ENCODE results near the gene CACNA1F. TPM values are rescaled to one million over a fixed set of nuclear protein-coding genes. Genes with fewer than 3 reads are reported as not detected.
A peak's percentile ranks its signal among the peaks of the same experiment; 100 is the strongest.

CACNA1F gene
- total and polyA plus RNA-seq, 10 of the 15 experiments (the other 5 are each of a cell fraction or from before 2014, with no cell fraction given) = 0.01 to 0.32 (median 0.05) TPM; not detected in 5

- RAD21 ChIA-PET (ENCODE audit: unreplicated experiment) = no interaction called here
These were observed 37.2 kb upstream of the CACNA1F start for GRCh38 chrX:49270249-49270921.

More at GRCh38 chrX:49270249-49270921, 37.2 kb upstream of the CACNA1F start:
- H3K36me3 ChIP-seq (ENCODE audit: control insufficient read depth in 2 of 2, insufficient read depth in 2 of 2, low read length in 1 of 2) = no peaks in the 10 kb centered on the region
- H3K4me3 ChIP-seq = peak overlapping the region; percentile 55
- ATAC-seq = no peak
- peaks cover 4% of the 10 kb centered on the region; the same call in 1 of the 2 replicates for H3K4me1 ChIP-seq (ENCODE audit: control insufficient read depth, insufficient read depth, low read length)
- peak overlapping the region; percentile 96 for H3K4me2 ChIP-seq (ENCODE audit: control insufficient read depth, insufficient read depth)
- ChIA-PET SMC1A (ENCODE audit: uncharacterized antibody, unreplicated experiment) (interaction anchor here (2.8 kb wide), 1 partner anchor 80 kb away, joined by 14 read pairs; no protein-coding TSS in a partner anchor), POLR2A (interaction anchor here (1.4 kb wide), 1 partner anchor 191 kb away, joined by 5 read pairs; the partner anchor contains the start of gene WDR45), CTCF (no interaction called here)
- DNase-seq (ENCODE audit: low read depth, low spot score) = no peak
- H3K79me2 ChIP-seq (ENCODE audit: control insufficient read depth, insufficient read depth, low read length) = peaks cover 15% of the 10 kb centered on the region
- peak overlapping the region; percentile 91 for H3K27ac ChIP-seq (ENCODE audit: control insufficient read depth, insufficient read depth)
- no TSS peak for BruUV-seq (replicated peaks)
- H4K20me1 ChIP-seq (ENCODE audit: control insufficient read depth, insufficient read depth) = no peaks in the 10 kb centered on the region
- intact Hi-C loops (cut with micrococcal nuclease; ENCODE audit: unreplicated experiment) (no loop called here), in situ Hi-C loops (cut with MboI) (no loop called here)
- no peaks in the 10 kb centered on the region; the same call in 2 of the 3 replicates for H3K9me3 ChIP-seq (replicated peaks; ENCODE audit: control insufficient read depth, insufficient read depth, low read length)
- H2AFZ ChIP-seq (ENCODE audit: control insufficient read depth, low read depth, low read length) = no peak overlapping the region
- WGBS (ENCODE audit: insufficient coverage, insufficient replicate concordance, low lambda C conversion rate, missing lambda C conversion rate) = 87% methylated on average over 22 of the region's 66 CpGs
- FAIRE-seq = no peak
- H3K27me3 ChIP-seq (replicated peaks in 1 of 2; ENCODE audit: control insufficient read depth in 2 of 2, insufficient read depth in 2 of 2, low read length in 1 of 2) = no peaks in the 10 kb centered on the region
- peak overlapping the region; percentile 75 for H3K9ac ChIP-seq (ENCODE audit: control insufficient read depth, insufficient read depth, low read length)
- peak in 1 of 2 experiments; percentile 61; a peak in 2 of 4 replicates for TF ChIP-seq BHLHE40 (IDR thresholded peaks at IDR 0.05; ENCODE audit: borderline replicate concordance in 1 of 2, low read depth in 2 of 2, low read length in 1 of 2)
- no peak for TF ChIP-seq CUX1 (IDR thresholded peaks at IDR 0.05; ENCODE audit: insufficient replicate concordance, low read depth, low read length)

Data from GM12878 (cell line).